SH-SY5Y (cell line): ENCODE measurements around the gene ARRDC2.

Experiments used
- GATA2 ChIP-seq: IDR thresholded peaks from 2 replicates; pipeline ENCODE4 v1.6.1; 2011; ENCODE audit warnings: mild to moderate bottlenecking, low read depth, low read length
- GATA3 ChIP-seq: IDR thresholded peaks from 2 replicates; pipeline ENCODE4 v1.6.1; 2011; ENCODE audit warnings: low read depth, mild to moderate bottlenecking, low read length, moderate library complexity

GRCh38 chr19:18041054-18041453 lies 33.1 kb downstream of the ARRDC2 start:
- TF ChIP-seq GATA2 (no peak), GATA3 (no peak)
